T1000 (cell line): Measurements from ENCODE around the gene REEP5.
"Not testable (repeated sequence)": the region's sequence is repeated elsewhere in the genome, so short reads cannot be mapped to it uniquely, and the experiment has no call there.

Source experiments
- DNase-seq: peaks from one replicate; lab custom pipeline; 2025; ENCODE audit warnings: mixed read lengths; lab: John Stamatoyannopoulos, UW

Gene REEP5

GRCh38 chr5:112933105-112933504 lies 11.1 kb upstream of the REEP5 start:
- no peak for DNase-seq

- no peak for DNase-seq
Observed at GRCh38 chr5:112931473-112931872, 9.4 kb upstream of the REEP5 start.

GRCh38 chr5:112930082-112930344 lies 8.0 kb upstream of the REEP5 start:
- no peak for DNase-seq

GRCh38 chr5:112929336-112930081 lies 7.5 kb upstream of the REEP5 start:
- no peak for DNase-seq

GRCh38 chr5:112923988-112924387 lies 2.0 kb upstream of the REEP5 start:
- no peak for DNase-seq

GRCh38 chr5:112923148-112923917 lies 1.3 kb upstream of the REEP5 start:
- DNase-seq, result no peak

GRCh38 chr5:112921026-112921832 lies 798 bp downstream of the REEP5 start:
- DNase-seq, result peak; percentile 39

GRCh38 chr5:112919972-112920371 lies 2.1 kb downstream of the REEP5 start:
- no peak for DNase-seq

GRCh38 chr5:112918679-112919078 lies 3.3 kb downstream of the REEP5 start:
- DNase-seq, result no peak

GRCh38 chr5:112918136-112918535 lies 3.9 kb downstream of the REEP5 start:
- no peak for DNase-seq

GRCh38 chr5:112917453-112917995 lies 4.5 kb downstream of the REEP5 start:
- no peak for DNase-seq

GRCh38 chr5:112915831-112916230 lies 6.2 kb downstream of the REEP5 start:
- DNase-seq, result no peak

- no peak for DNase-seq
Observed at GRCh38 chr5:112914584-112914983, 7.4 kb downstream of the REEP5 start.

- DNase-seq, result no peak
Observed at GRCh38 chr5:112910529-112910928, 11.5 kb downstream of the REEP5 start.

- DNase-seq, result no peak
Observed at GRCh38 chr5:112908854-112909253, 13.2 kb downstream of the REEP5 start.

GRCh38 chr5:112907166-112907631 lies 14.8 kb downstream of the REEP5 start:
- no peak for DNase-seq

GRCh38 chr5:112906637-112907036 lies 15.4 kb downstream of the REEP5 start:
- no peak for DNase-seq

GRCh38 chr5:112904996-112905395 lies 17.0 kb downstream of the REEP5 start:
- not testable (repeated sequence) for DNase-seq

- DNase-seq, result no peak
Observed at GRCh38 chr5:112902561-112902960, 19.5 kb downstream of the REEP5 start.

- DNase-seq, result no peak
Observed at GRCh38 chr5:112895682-112896081, 26.3 kb downstream of the REEP5 start.

GRCh38 chr5:112892776-112893175 lies 29.3 kb downstream of the REEP5 start:
- no peak for DNase-seq

- DNase-seq, result not testable (repeated sequence)
Observed at GRCh38 chr5:112892066-112892465, 30.0 kb downstream of the REEP5 start.
